ENCODE results near the gene USP22. TPM values are rescaled to one million over a fixed set of nuclear protein-coding genes. Genes with fewer than 3 reads are reported as not detected.

Gene USP22
- total and polyA plus RNA-seq, 2 of the 13 experiments (the other 11 are each of a cell fraction or from before 2014, with no cell fraction given), result 98.0 to 130 TPM

- TF ChIP-seq KLF16 (CRISPR knock-in tag; IDR thresholded peaks at IDR 0.05), result no peak; a peak in 1 of 4 replicates
- TF ChIP-seq POGZ (CRISPR knock-in tag; IDR thresholded peaks at IDR 0.05), result 0 out of 2 replicates have a peak, but pooled peaks have one; percentile 23
- TF ChIP-seq MLLT10 (CRISPR knock-in tag; IDR thresholded peaks at IDR 0.05), result no peak
- TF ChIP-seq ZBTB25 (CRISPR knock-in tag; IDR thresholded peaks at IDR 0.05), result no peak; the same call in 1 of the 2 replicates
- TF ChIP-seq TFDP1 (CRISPR knock-in tag; IDR thresholded peaks at IDR 0.05; ENCODE audit: borderline replicate concordance), result peak; percentile 66; the same call in 1 of the 2 replicates
- TF ChIP-seq HOMEZ (CRISPR knock-in tag; IDR thresholded peaks at IDR 0.05; ENCODE audit: low read depth), result no peak
- TF ChIP-seq SSRP1 (CRISPR knock-in tag; IDR thresholded peaks at IDR 0.05), result no peak
- no peak for TF ChIP-seq TBX3 (IDR thresholded peaks at IDR 0.05; ENCODE audit: borderline replicate concordance)
- no peak for TF ChIP-seq KIAA2018 (CRISPR knock-in tag; IDR thresholded peaks at IDR 0.05; ENCODE audit: borderline replicate concordance)
- peak; percentile 29; the same call in 1 of the 2 replicates for TF ChIP-seq ZNF780A (CRISPR knock-in tag; IDR thresholded peaks at IDR 0.05)
- no peak for TF ChIP-seq ZNF232 (CRISPR knock-in tag; IDR thresholded peaks at IDR 0.05; ENCODE audit: borderline replicate concordance)
- TF ChIP-seq ZNF432 (CRISPR knock-in tag; IDR thresholded peaks at IDR 0.05; ENCODE audit: borderline replicate concordance), result no peak
- no peak for TF ChIP-seq ELK4 (CRISPR knock-in tag; IDR thresholded peaks at IDR 0.05; ENCODE audit: borderline replicate concordance)
These were observed 753 bp upstream of the USP22 start (continued) for GRCh38 chr17:21043296-21044232.
